ENCODE results near the gene GARIN5B. TPM values are rescaled to one million over a fixed set of nuclear protein-coding genes. Genes with fewer than 3 reads are reported as not detected.
"Not testable (repeated sequence)": the region's sequence is repeated elsewhere in the genome, so short reads cannot be mapped to it uniquely, and the experiment has no call there.

GARIN5B gene
- polyA plus RNA-seq, 4 donors = 0.13 to 0.31 (median 0.17) TPM

DNA sequence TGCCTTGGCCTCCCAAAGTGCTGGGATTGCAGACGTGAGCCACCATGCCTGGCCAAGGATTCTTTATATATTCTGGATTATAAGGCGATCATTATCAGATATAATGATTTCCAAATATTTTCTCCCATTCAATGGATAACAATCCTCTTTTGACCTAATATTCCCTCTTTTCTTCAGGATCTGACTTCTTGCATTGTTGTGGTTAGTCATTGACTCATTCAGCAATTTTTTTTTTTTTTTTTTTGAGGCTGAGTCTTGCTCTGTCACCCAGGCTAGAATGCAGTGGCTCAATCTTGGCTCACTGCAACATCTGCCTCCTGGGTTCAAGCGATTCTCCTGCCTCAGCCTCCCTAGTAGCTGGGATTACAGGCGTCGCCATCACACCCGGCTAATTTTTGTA is 33.3 kb downstream of the GARIN5B start:
- not testable (repeated sequence) for DNase-seq (ENCODE audit: low read depth in 4 of 4, low spot score in 3 of 4)

DNA sequence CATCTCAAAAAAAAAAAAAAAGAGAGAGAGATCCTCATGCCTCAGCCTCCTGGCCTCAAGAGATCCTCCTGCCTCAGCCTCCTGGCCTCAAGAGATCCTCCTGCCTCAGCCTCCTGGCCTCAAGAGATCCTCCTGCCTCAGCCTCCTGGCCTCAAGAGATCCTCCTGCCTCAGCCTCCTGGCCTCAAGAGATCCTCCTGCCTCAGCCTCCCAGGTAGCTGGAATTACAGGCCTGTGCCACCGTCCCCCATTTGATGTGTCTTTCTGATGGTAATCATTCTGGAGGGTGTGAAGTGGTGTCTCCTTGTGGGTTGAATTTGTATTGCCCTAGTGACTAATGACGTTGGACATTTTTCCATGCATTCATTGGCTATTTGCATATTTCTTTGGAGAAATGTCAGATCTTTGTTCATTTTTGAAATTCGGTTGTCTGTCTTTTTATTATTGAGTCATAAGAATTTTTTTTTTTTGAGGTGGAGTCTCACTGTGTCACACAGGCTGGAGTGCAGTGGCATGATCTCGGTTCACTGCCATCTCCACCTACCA is 34.2 kb downstream of the GARIN5B start:
- not testable (repeated sequence) for DNase-seq (ENCODE audit: low read depth in 4 of 4, low spot score in 3 of 4)

DNA sequence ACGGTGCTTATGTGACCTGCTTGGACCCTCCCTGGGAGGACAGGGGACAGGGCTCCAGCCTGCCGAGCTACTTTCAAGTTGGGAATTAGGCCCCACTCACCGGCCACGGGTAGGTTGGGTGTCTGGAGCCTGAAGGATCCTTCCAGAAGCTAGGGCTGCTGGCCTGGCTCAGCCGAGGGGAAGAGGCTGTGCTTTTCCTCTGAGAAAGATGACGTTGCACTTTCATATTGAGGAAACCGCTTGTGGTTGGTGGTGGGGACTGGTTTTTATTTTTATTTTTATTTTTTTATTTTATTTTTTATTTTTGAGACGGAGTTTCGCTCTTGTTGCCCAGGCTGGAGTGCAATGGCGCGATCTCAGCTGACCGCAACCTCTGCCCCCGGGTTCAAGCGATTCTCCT is 37.9 kb downstream of the GARIN5B start, which contains the start of gene TMEM150B:
TMEM150B (minus strand) TSS at position 170 of the 400 bp plus-strand sequence. CDS start 4,305 bp downstream, outside the sequence.
- no peak for DNase-seq (ENCODE audit: low read depth in 4 of 4, low spot score in 3 of 4)

DNA sequence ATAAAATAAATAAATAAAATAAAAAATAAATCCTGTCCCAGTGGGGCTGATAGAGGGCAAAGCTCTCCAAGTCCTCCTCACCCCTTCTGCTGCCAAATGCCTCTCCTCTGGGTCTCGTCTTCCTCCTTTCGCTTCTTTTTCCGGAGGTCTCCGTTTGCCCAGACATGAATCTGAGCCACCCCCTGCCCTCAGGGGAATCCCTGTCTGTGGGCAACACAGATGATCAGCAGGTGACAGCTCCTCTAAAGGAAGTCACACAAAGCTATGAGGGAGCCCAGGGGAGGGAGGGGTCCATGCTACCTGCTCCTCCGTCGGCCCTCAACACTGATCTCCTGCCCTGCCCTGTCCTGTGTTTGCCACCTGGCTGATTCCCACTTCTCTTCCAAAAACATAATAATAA is 38.4 kb downstream of the GARIN5B start:
- no peak for DNase-seq (ENCODE audit: low read depth in 4 of 4, low spot score in 3 of 4)

DNA sequence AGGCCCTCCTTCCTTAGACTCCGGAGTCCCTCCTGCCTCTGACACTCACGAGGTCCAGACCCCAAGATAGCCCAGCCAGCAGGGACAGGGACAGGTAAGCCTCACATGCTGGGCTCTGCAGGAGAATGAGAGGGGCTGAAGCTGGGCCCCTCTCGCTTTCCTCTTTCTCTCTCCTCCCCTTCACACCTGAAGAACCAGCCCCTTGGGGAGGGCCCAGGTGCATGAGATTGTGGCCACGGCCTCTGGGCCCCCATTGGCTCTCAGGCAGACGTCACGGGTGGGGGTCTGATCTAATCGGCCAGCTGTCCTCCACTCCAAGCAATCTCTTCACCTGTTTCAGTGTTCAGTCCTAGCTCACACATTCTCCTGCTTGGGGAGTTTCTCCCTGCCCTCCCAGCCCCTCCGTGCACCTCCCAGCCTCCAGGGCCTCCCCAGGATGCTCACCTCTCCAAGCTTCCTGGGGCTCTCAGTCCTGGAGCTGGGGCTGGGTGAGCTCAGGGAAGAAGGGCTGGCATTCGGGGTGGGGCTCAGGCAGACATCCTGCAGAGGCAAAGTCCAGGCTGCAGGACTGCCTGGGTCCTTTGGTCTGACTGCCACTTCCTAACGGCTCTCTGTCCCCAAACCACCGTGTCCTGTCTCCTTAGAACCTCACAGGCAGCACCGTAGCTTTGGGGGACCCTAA is 40.7 kb downstream of the GARIN5B start:
- DNase-seq (ENCODE audit: low read depth in 4 of 4, low spot score in 3 of 4) = no peak

DNA sequence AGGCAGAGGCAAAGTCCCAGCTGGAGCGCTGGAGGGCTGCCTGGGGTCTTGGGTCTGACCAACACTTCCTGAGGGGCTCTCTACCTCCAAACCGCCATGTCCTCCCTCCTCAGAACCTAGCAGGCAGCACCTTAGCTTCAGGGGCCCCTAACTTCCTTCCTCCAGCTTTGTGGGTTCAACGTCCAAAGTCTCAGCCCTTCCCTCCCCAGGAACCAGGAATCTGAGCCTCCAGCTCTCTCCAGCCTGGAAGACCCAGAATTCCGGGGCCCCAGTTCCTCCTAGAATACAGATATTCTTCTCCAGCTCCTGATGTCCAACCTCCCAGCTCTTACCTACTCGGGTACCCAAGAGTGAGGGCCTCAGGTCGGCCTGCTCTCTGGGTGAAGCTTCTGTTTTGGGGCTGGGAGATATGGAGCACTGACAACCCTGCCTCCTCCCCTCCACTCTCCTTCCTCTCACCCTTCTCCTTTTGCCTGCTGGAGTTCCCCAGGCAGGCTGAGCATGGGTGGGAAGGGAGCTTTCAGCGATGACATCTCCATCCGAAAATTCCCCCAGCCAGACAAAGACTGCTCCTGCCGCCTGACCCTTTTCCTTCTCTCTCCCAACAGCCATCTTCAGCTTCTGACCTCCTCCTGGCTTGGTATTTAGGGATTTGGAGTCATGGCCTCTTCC is 41.5 kb downstream of the GARIN5B start:
- DNase-seq (ENCODE audit: low read depth in 4 of 4, low spot score in 3 of 4) = no peak

DNA sequence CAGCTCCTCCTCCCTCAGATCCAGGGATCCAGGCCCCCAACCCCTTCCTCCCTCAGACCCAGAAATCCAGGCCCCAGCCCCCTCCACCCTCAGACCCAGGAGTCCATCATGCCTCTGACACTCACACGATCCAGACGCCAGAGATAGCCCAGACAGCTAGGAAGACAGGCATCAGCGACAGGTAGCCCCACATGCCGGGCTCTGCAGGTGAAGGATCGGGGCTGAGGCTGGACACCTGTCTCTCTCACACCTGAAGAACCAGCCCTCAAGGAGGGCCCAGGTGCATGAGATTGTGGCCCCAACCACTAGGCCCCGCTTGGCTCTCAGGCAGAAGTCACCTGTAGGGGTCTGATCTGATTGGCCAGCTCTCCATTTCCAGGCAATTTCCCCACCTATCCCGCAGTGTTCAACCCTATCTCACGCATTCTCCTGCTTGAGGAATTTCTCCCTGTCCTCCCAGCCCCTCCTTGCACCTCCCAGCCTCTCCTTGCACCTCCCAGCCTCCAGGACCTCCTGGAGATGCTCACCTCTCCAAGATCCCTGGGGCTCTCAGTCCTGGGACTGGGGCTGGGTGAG is 42.1 kb downstream of the GARIN5B start:
- no peak for DNase-seq (ENCODE audit: low read depth in 4 of 4, low spot score in 3 of 4)

DNA sequence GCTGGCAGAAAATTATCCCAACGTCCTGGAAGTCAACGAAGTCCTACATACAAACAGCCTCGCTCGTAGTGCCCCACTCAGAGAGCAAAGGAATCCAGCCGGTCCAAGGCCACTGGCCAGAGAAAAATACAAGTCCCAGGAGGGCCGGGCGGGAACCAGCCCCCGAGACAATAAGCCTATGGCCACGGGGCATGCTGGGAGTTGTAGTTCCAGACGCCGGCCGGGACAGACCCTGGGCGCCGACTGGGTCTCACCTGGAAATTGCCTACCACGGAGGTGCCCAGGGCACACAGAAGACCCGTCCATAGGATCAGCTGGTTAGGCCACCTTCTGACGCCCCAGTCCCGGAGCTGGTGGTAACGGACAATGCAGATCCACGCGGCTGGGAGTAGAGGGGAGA is 43.3 kb downstream of the GARIN5B start:
- no peak for DNase-seq (ENCODE audit: low read depth in 4 of 4, low spot score in 3 of 4)

DNA sequence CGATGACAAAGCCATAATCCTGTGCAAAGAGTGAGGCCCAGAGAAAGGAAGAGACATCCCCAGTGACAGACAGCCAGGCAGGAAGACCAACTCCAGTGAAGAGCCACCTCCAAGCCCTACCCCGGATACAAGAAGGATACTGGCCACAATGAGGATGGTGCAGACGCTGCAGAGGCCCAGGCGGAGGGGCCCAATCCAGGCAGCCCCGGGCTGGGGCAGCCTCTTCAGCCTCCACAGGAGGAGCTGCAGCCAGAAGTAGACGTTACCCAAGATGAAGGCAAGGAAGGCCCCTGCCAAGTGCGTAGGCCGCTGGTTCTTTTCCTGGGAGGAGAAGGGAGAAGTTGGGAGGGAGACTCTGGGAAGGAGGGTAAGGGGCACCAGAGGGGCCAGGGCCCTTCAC is 46.4 kb downstream of the GARIN5B start:
- DNase-seq (ENCODE audit: low read depth in 4 of 4, low spot score in 3 of 4) = no peak

DNA sequence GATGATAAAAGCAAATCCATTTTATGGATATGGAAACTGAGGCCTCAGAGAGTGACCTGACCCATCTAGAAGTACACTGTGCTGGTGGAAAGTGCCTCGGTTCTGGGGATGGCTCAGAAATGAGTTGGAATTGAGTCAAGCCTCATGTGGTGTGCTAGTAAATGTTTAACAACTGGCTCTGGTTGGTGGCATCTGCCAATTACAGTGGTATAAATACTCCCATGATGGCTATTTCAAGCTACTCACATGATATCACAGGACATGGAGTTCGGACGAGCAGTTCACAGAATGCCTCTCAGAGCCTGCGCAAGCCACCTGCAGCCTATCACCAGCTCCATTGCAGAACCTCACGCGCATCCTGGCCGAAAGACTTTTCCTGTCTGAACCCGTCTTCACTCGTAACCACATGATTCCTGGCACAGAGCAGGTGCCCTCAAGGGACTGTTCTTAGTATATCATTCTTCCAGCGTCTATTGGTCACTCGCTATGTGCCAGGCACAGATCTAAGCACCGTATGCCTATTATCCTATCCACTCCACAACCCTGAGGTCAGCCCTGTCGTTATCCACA is 47.0 kb downstream of the GARIN5B start:
- no peak for DNase-seq (ENCODE audit: low read depth in 4 of 4, low spot score in 3 of 4)

DNA sequence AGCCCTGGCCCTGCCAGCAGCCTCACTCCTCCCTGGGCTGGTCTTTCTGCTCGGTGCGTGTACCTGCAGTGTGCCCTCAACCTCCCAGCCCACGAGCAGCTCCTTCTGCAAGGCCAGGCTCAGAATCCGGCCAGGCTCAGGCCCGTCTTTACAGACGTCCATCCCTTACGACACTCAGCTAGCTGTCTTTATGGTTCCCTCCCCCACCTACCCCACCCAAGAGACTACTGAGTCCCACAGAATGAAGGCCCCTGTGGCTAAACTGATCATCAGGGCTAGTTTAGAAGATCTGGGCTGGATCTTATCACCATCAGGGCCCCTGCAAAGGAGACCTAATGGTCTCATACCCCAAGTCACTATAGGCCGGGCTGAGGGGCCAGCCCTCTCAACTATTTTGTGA is 48.7 kb downstream of the GARIN5B start:
- no peak for DNase-seq (ENCODE audit: low read depth in 4 of 4, low spot score in 3 of 4)

DNA sequence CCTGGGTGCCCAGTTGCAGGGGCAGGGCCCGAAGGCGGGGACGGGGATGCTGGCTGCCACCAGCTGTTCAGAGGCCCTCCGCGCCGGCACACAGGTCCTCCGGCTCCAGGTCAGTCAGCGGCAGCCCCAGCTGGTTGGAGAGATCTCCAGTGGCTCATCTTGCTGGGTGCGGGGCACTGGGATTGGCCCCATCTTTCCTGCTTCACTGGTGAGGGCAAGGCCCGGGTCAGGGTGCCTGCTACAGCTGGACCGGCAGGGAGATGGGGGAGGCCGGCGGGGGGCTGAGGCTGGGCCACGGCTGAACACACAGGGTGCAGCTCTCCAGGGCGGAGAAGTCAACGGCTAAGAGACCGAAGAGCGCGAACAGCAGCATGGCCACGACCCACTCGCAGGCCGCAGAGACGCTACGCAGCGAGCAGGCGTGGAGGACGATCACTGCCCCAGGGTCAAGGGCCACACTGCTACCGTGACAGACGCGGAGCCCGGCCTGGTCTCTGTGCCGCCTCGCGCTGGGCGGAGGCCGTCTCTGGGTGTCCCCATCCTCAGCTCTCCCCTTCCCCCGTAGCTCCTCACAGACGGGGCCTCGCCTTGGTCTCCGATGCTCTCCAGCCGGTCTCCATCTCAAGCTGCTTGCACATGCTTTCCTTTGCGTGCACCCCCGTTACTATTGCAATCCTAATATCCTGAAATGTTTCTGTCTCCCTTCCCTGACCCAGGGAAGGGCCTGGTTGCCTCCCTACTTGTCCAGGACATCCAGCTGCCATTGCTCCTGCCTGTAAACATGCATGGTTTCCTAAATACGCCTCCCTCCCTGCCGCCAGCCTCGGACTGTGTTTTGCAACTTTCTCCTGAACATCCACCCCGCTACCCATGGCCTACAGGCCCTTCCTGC is 50.2 kb downstream of the GARIN5B start:
- no peak for DNase-seq (ENCODE audit: low read depth in 4 of 4, low spot score in 3 of 4)

DNA sequence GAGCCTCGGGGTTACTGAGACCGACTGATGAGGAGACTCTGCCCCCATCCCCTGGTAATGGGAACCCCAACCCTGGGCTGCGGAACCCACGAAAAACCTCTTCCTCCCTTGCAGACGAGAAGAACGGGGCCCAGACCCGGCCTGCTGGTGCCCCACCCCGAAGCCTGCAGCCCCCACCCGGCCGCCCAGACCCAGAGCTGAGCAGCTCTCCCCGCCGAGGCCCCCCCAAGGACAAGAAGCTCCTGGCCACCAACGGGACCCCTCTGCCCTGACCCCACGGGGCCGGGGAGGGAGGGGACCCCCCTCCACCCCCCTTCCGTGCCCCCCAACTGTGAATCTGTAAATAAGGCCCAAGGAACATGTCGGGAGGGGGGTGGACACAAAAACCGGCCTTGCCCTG is 51.3 kb downstream of the GARIN5B start:
- no peak for DNase-seq (ENCODE audit: low read depth in 4 of 4, low spot score in 3 of 4)

DNA sequence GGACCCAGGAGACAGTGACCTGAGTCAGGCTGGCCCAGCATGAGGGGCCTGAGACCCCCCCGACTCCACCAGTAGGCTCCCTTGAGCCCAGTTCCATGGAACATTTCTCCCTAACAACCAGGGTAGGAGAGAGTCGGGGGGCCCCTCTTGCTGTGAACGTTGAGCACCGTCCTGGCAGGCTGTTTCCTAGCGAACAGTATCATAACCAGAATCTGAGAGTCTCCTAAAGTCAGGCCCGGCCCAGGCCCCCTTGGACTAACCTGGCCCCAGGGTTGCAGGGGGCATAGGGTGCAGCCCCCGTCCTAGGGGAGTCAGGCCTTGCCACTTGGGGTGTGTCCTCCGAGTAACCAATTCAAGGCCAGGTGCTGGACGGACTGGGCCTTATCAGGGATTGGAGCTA is 51.7 kb downstream of the GARIN5B start:
- DNase-seq (ENCODE audit: low read depth in 4 of 4, low spot score in 3 of 4) = no peak

DNA sequence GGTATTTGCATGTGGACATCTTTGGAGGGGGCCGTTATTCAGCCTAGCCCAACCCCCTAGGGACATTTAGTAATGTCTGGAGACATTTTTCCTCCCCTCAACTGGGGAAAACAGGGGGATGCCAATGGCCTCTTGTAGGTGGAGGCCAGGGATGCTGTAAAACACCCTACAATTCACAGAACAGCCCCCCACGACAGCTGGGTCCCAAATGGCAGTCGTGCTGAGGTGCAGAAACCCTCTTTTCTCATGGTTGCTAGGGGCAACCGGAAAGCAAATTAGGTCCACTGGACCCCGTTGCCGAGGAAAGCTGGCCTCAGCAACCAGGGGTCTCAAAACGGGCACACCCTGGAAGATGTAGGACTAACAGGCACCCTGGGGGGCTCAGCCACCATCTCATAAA is 52.6 kb downstream of the GARIN5B start:
- no peak for DNase-seq (ENCODE audit: low read depth in 4 of 4, low spot score in 3 of 4)

DNA sequence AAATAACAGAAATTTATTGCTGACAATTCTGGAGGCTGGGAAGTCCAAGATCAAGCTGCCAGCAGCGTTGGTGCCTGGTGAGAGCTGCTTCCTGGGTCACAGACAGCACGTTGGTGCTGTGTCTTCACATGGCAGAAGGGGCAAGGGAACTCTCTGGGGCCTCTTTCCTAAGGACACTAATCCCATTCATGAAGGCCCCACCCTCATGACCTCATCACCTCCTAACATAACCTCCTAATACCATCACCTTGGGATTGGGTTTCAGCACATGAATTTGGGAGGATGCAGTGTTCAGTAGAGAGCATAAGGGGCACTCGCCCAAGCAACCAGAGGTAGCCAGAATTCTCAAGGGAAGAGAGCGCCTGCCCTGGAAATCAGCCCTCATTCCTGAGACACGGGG is 53.6 kb downstream of the GARIN5B start:
- DNase-seq (ENCODE audit: low read depth in 4 of 4, low spot score in 3 of 4) = no peak

DNA sequence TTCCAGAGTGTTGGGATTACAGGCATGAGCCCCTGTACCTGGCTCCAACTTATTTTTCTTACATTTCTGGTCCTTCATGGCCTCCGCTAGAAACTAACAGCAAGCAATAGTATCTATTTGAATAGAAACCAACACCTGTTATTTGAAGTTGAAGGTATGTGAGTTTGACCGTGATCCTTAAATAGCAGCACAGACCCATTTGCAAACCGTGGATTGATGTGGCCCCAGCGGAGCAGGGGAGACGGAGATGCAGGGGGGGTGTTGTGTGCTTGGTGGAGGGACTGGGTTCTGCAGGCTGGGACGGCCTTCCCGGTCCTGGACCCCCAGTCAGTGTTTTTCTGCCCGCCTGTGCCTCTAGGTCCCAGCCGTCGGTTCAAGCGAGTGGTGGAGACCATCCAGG is 54.8 kb downstream of the GARIN5B start:
- no peak for DNase-seq (ENCODE audit: low read depth in 4 of 4, low spot score in 3 of 4)

DNA sequence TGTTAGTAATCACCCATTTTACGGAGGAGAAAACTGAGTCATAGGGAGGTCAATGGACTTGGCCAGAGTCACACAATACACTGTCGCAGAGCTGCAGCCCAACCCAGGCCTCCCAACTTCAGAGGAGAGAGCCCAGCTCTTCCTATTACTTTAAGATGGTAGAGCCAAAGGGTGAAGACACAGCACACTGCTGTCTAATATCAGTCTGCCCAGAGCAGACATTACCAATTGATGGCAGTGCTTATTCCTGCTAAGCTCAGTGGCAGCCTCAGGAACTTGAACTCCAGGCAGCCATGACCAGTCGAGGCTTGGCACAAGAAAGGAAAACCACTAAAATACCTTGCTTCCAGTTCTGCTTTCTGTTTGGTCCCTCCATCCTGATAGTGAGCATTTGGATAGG is 56.3 kb downstream of the GARIN5B start:
- no peak for DNase-seq (ENCODE audit: low read depth in 4 of 4, low spot score in 3 of 4)

DNA sequence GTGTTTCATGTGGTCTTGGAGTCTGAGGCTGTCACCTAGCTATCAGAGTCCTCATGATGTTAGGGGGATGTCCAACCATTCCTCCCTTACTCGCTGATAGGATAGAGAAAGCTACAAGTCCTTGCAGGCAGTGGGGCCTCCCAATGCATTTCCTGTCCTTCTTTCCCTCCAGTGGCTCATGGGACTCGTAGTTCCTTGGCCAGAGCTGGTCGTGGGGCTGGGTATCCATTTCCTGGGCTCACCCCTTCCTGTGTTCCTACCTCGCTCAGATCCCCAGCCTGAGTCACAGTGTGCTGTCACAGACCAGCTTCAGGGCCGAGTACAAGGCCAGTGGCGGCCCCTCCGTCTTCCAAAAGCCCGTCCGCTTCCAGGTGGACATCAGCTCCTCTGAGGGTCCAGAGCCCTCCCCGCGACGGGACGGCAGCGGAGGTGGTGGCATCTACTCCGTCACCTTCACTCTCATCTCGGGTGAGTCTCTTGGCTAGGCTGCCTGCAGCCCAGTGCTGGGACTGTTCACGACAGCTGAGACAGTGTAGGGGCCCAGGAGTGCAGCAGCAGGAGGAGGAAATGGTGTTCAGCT is 57.0 kb downstream of the GARIN5B start:
- no peak for DNase-seq (ENCODE audit: low read depth in 4 of 4, low spot score in 3 of 4)

DNA sequence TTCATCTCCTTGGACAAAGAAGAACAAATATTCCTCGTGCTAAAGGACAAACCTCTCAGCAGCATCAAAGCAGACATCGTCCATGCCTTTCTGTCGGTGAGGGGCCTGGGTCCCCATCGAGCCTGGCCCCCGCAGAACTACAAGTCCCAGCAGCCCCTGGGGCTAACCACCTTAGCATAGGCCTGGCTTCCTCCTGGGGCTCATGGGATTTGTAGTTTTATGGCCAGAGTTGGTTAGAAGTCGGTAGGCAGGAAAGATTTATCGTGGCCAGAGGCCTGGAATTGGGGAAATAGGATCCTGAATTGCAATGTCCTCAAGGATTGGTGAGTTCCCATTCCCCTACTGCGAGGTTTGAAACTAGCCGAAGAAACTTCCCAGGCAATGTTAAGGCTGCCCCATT is 57.6 kb downstream of the GARIN5B start:
- no peak for DNase-seq (ENCODE audit: low read depth in 4 of 4, low spot score in 3 of 4)
